C4-2B (cell line): ENCODE measurements around the gene NFASC.

ENCODE experiments used
- CTCF ChIP-seq: fragments of 450-650 bp; conservative IDR thresholded peaks from 2 replicates; pipeline ENCODE4 v1.5.1; 2017; ENCODE audit warnings: mild to moderate bottlenecking
- ZFX ChIP-seq: fragments of 450-650 bp; IDR thresholded peaks from 2 replicates; pipeline ENCODE4 v1.6.1; 2017

- no peak for TF ChIP-seq CTCF
- TF ChIP-seq ZFX = no peak
These were observed 176.2 kb downstream of the NFASC start for GRCh38 chr1:205046870-205047269.
